Activated CD8-positive, alpha-beta memory T cell treated with anti-CD3 and anti-CD28 coated beads, Interleukin-2, amount 10 ng/mL, durations not matched to agents 7 days and 5 days (primary cell): Measurements from ENCODE around the gene FBF1. TPM values are rescaled to one million over a fixed set of nuclear protein-coding genes. Genes with fewer than 3 reads are reported as not detected.
"Not testable (repeated sequence)": the region's sequence is repeated elsewhere in the genome, so short reads cannot be mapped to it uniquely, and the experiment has no call there.

Experiments used
- ATAC-seq: fragments of 150-1000 bp; cut with Tn5 transposase; one replicate; pipeline ENCODE4 v1.10.0; 2021; ENCODE audit warnings: moderate library complexity
- CTCF ChIA-PET: fragments of 350-600 bp; sonication (Branson Sonifier 250); formaldehyde crosslinking; loops from one replicate; lab custom pipeline; 2021; ENCODE audit warnings: antibody characterized with exemption; lab: Charles Lee
- DNase-seq: peaks from one replicate; pipeline ENCODE4 v3.0.0-alpha.2; 2020
- H3K27ac Mint-ChIP-seq: one replicate; pipeline ENCODE4 v1.8.0; 2021; ENCODE audit warnings: mild to moderate bottlenecking, mixed read lengths
- H3K27me3 Mint-ChIP-seq: one replicate; pipeline ENCODE4 v1.8.0; 2021; ENCODE audit warnings: mixed read lengths
- H3K36me3 Mint-ChIP-seq: one replicate; pipeline ENCODE4 v1.8.0; 2021; ENCODE audit warnings: mild to moderate bottlenecking, mixed read lengths
- H3K4me1 Mint-ChIP-seq: one replicate; pipeline ENCODE4 v1.8.0; 2021; ENCODE audit warnings: mixed read lengths
- H3K4me3 Mint-ChIP-seq: one replicate; pipeline ENCODE4 v1.8.0; 2021; ENCODE audit warnings: mild to moderate bottlenecking, moderate library complexity, mixed read lengths
- H3K9me3 Mint-ChIP-seq: one replicate; pipeline ENCODE4 v1.8.0; 2022; ENCODE audit warnings: low read depth, mixed read lengths
- total RNA-seq, 2 experiments: library from RNA; stranded (reverse); gene quantifications; one replicate each; pipeline ENCODE4 v1.2.3, GENCODE V29; 2021

The FBF1 gene
- total RNA-seq, 2 experiments from 2014 or later: 26.6 to 36.7 TPM

GRCh38 chr17:75975757-75976174 lies 34.9 kb upstream of the FBF1 start:
- Mint-ChIP-seq H3K36me3 (peaks cover 13% of the 10 kb centered on the region), H3K27me3 (no peaks in the 10 kb centered on the region), H3K9me3 (no peaks in the 10 kb centered on the region), H3K4me1 (peaks cover 38% of the 10 kb centered on the region), H3K4me3 (no peak overlapping the region), H3K27ac (no peak overlapping the region)
- CTCF ChIA-PET: interaction anchor here (1.8 kb wide), 1 partner anchor 25 kb away, joined by 4 read pairs; the partner anchor contains the start of gene CDK3
- DNase-seq: no peak
- no peak for ATAC-seq

GRCh38 chr17:75975187-75975586 lies 34.3 kb upstream of the FBF1 start:
- Mint-ChIP-seq H3K36me3 (peaks cover 16% of the 10 kb centered on the region), H3K4me1 (peaks cover 33% of the 10 kb centered on the region)
- CTCF ChIA-PET, H3K27me3 Mint-ChIP-seq, H3K27ac Mint-ChIP-seq, ATAC-seq, H3K9me3 Mint-ChIP-seq, DNase-seq, H3K4me3 Mint-ChIP-seq: not testable (repeated sequence)

- ATAC-seq (no peak), DNase-seq (no peak)
- H3K36me3 Mint-ChIP-seq: peaks cover 11% of the 10 kb centered on the region
- H3K27ac Mint-ChIP-seq: no peak overlapping the region
- H3K27me3 Mint-ChIP-seq: no peaks in the 10 kb centered on the region
- H3K4me1 Mint-ChIP-seq: peaks cover 8% of the 10 kb centered on the region
- no peaks in the 10 kb centered on the region for H3K9me3 Mint-ChIP-seq
- CTCF ChIA-PET: interaction anchor here (1.1 kb wide), 1 partner anchor 140 kb away, joined by 3 read pairs; no protein-coding TSS in a partner anchor
- no peak overlapping the region for H3K4me3 Mint-ChIP-seq
Observed at GRCh38 chr17:75970626-75971025, 29.8 kb upstream of the FBF1 start.

GRCh38 chr17:75970011-75970523 lies 29.2 kb upstream of the FBF1 start:
- no peaks in the 10 kb centered on the region for H3K27me3 Mint-ChIP-seq
- no peaks in the 10 kb centered on the region for H3K9me3 Mint-ChIP-seq
- DNase-seq: no peak
- peaks cover 6% of the 10 kb centered on the region for H3K4me1 Mint-ChIP-seq
- ATAC-seq: no peak
- no peak overlapping the region for H3K4me3 Mint-ChIP-seq
- CTCF ChIA-PET: interaction anchor here (1.1 kb wide), 1 partner anchor 140 kb away, joined by 3 read pairs; no protein-coding TSS in a partner anchor
- peaks cover 11% of the 10 kb centered on the region for H3K36me3 Mint-ChIP-seq
- no peak overlapping the region for H3K27ac Mint-ChIP-seq

- H3K36me3 Mint-ChIP-seq: peaks cover 13% of the 10 kb centered on the region
- H3K4me1 Mint-ChIP-seq, DNase-seq, H3K27me3 Mint-ChIP-seq, H3K4me3 Mint-ChIP-seq, H3K27ac Mint-ChIP-seq, H3K9me3 Mint-ChIP-seq, ATAC-seq: not testable (repeated sequence)
- CTCF ChIA-PET: interaction anchor here (1.2 kb wide), 1 partner anchor 64 kb away, joined by 3 read pairs; the partner anchor contains the start of gene MRPL38
Observed at GRCh38 chr17:75969044-75969443, 28.2 kb upstream of the FBF1 start.

- DNase-seq (no peak), ATAC-seq (no peak)
- H3K36me3 Mint-ChIP-seq: peaks cover 5% of the 10 kb centered on the region
- H3K4me1 Mint-ChIP-seq: peaks cover 2% of the 10 kb centered on the region
- H3K27me3 Mint-ChIP-seq: no peaks in the 10 kb centered on the region
- no peaks in the 10 kb centered on the region for H3K9me3 Mint-ChIP-seq
- H3K4me3 Mint-ChIP-seq: no peak overlapping the region
- CTCF ChIA-PET: interaction anchor here (0.9 to 1.5 kb wide), 4 partner anchors 39 to 212 kb away, joined by 3 to 8 read pairs (median 4); no protein-coding TSS in a partner anchor
- no peak overlapping the region for H3K27ac Mint-ChIP-seq
Observed at GRCh38 chr17:75965468-75965867, 24.6 kb upstream of the FBF1 start.

GRCh38 chr17:75959839-75960511 lies 19.1 kb upstream of the FBF1 start:
- no peaks in the 10 kb centered on the region for H3K4me1 Mint-ChIP-seq
- no peaks in the 10 kb centered on the region for H3K9me3 Mint-ChIP-seq
- no peak for DNase-seq
- peaks cover 13% of the 10 kb centered on the region for H3K36me3 Mint-ChIP-seq
- no peak overlapping the region for H3K27ac Mint-ChIP-seq
- no peak for ATAC-seq
- H3K27me3 Mint-ChIP-seq: no peaks in the 10 kb centered on the region
- CTCF ChIA-PET: interaction anchor here (1.3 kb wide), 1 partner anchor 52 kb away, joined by 3 read pairs; no protein-coding TSS in a partner anchor
- H3K4me3 Mint-ChIP-seq: no peak overlapping the region

- Mint-ChIP-seq H3K27ac (no peak overlapping the region), H3K27me3 (no peaks in the 10 kb centered on the region), H3K4me1 (no peaks in the 10 kb centered on the region), H3K4me3 (no peak overlapping the region), H3K36me3 (peaks cover 11% of the 10 kb centered on the region), H3K9me3 (no peaks in the 10 kb centered on the region)
- DNase-seq (no peak), ATAC-seq (no peak)
- CTCF ChIA-PET: interaction anchor here (1.2 kb wide), 1 partner anchor 46 kb away, joined by 4 read pairs; no protein-coding TSS in a partner anchor
Observed at GRCh38 chr17:75959051-75959838, 18.4 kb upstream of the FBF1 start.

GRCh38 chr17:75950855-75951554 lies 10.2 kb upstream of the FBF1 start:
- H3K27ac Mint-ChIP-seq: peak overlapping the region; percentile 70
- no peaks in the 10 kb centered on the region for H3K9me3 Mint-ChIP-seq
- peaks cover 26% of the 10 kb centered on the region for H3K36me3 Mint-ChIP-seq
- CTCF ChIA-PET: no interaction called here
- H3K4me3 Mint-ChIP-seq: no peak overlapping the region
- H3K27me3 Mint-ChIP-seq: no peaks in the 10 kb centered on the region
- DNase-seq (no peak), ATAC-seq (peak; percentile 68)
- H3K4me1 Mint-ChIP-seq: peaks cover 18% of the 10 kb centered on the region

- H3K27ac Mint-ChIP-seq: no peak overlapping the region
- peaks cover 22% of the 10 kb centered on the region for H3K36me3 Mint-ChIP-seq
- H3K4me1 Mint-ChIP-seq: peaks cover 18% of the 10 kb centered on the region
- DNase-seq (no peak), ATAC-seq (no peak)
- CTCF ChIA-PET: no interaction called here
- H3K9me3 Mint-ChIP-seq: no peaks in the 10 kb centered on the region
- no peak overlapping the region for H3K4me3 Mint-ChIP-seq
- H3K27me3 Mint-ChIP-seq: no peaks in the 10 kb centered on the region
Observed at GRCh38 chr17:75950421-75950820, 9.6 kb upstream of the FBF1 start.

GRCh38 chr17:75945211-75945610 lies 4.4 kb upstream of the FBF1 start:
- Mint-ChIP-seq H3K27me3 (no peaks in the 10 kb centered on the region), H3K9me3 (no peaks in the 10 kb centered on the region), H3K4me1 (peaks cover 13% of the 10 kb centered on the region), H3K27ac (no peak overlapping the region), H3K4me3 (no peak overlapping the region), H3K36me3 (peaks cover 6% of the 10 kb centered on the region)
- CTCF ChIA-PET: interaction anchor here (1.7 kb wide), 1 partner anchor 69 kb away, joined by 5 read pairs; no protein-coding TSS in a partner anchor
- ATAC-seq (no peak), DNase-seq (no peak)

- Mint-ChIP-seq H3K4me3 (no peak overlapping the region), H3K27ac (no peak overlapping the region), H3K9me3 (no peaks in the 10 kb centered on the region), H3K27me3 (no peaks in the 10 kb centered on the region), H3K36me3 (peaks cover 2% of the 10 kb centered on the region), H3K4me1 (peaks cover 16% of the 10 kb centered on the region)
- DNase-seq: no peak
- CTCF ChIA-PET: interaction anchor here (1.5 kb wide), 1 partner anchor 62 kb away, joined by 3 read pairs; no protein-coding TSS in a partner anchor
- no peak for ATAC-seq
Observed at GRCh38 chr17:75943491-75943890, 2.6 kb upstream of the FBF1 start.

- no peak overlapping the region for H3K4me3 Mint-ChIP-seq
- H3K27ac Mint-ChIP-seq: no peak overlapping the region
- CTCF ChIA-PET: no interaction called here
- peaks cover 2% of the 10 kb centered on the region for H3K36me3 Mint-ChIP-seq
- no peaks in the 10 kb centered on the region for H3K27me3 Mint-ChIP-seq
- peaks cover 16% of the 10 kb centered on the region for H3K4me1 Mint-ChIP-seq
- ATAC-seq: no peak
- no peaks in the 10 kb centered on the region for H3K9me3 Mint-ChIP-seq
- no peak for DNase-seq
Observed at GRCh38 chr17:75942473-75942872, 1.6 kb upstream of the FBF1 start.
